ENCODE data around the gene KITLG.

KITLG gene

GRCh38 chr12:88577537-88577936 lies 2.7 kb downstream of the KITLG start:
- DNase-seq (ENCODE audit: low spot score): no peak
- Histone ChIP-seq H3K4me3 (ENCODE audit: low read length in 2 of 2) (no peak overlapping the region), H2AK5ac (ENCODE audit: low read depth, low read length) (no peak overlapping the region), H3K4me1 (ENCODE audit: control insufficient read depth in 2 of 2, insufficient read depth in 1 of 2, low read depth in 1 of 2, low read length in 2 of 2) (peaks cover 12 to 37% of the 10 kb centered on the region in 2 donors), H3K18ac (ENCODE audit: low read length) (no peak overlapping the region), H3K27me3 (ENCODE audit: control insufficient read depth in 3 of 3, insufficient read depth in 3 of 3, low read depth in 1 of 3, low read length in 3 of 3) (no peaks in the 10 kb centered on the region), H3K36me3 (replicated peaks in 1 of 2; ENCODE audit: control insufficient read depth in 2 of 2, insufficient read depth in 2 of 2, low read length in 2 of 2) (no peaks in the 10 kb centered on the region), H3K4ac (ENCODE audit: low read length) (no peak overlapping the region), H3K9ac (ENCODE audit: low read depth, low read length, poor library complexity) (no peak overlapping the region), H3K9me3 (replicated peaks in 1 of 2; ENCODE audit: control insufficient read depth in 2 of 2, insufficient read depth in 1 of 2, low read depth in 1 of 2, low read length in 2 of 2) (no peaks in the 10 kb centered on the region), H4K91ac (ENCODE audit: low read depth, low read length, poor library complexity) (no peak overlapping the region), H3K23ac (ENCODE audit: low read depth, low read length, poor library complexity) (no peak overlapping the region), H4K8ac (ENCODE audit: low read depth, low read length) (no peak overlapping the region), H2BK15ac (ENCODE audit: low read length) (no peak overlapping the region), H2BK12ac (ENCODE audit: low read length) (no peak overlapping the region), H3K79me1 (ENCODE audit: low read depth, low read length) (no peaks in the 10 kb centered on the region), H3K14ac (ENCODE audit: low read length) (no peak overlapping the region), H2BK120ac (ENCODE audit: low read depth, low read length) (no peak overlapping the region), H3K4me2 (ENCODE audit: insufficient read depth, low read length, poor library complexity, severe bottlenecking) (no peak overlapping the region), H2AFZ (ENCODE audit: low read length) (no peak overlapping the region), H3K27ac (replicated peaks; ENCODE audit: low read length) (no peak overlapping the region), H2BK5ac (ENCODE audit: low read length) (no peak overlapping the region)
- WGBS, 2 donors (ENCODE audit: extremely low coverage in 2 of 2, insufficient read length in 2 of 2, insufficient replicate concordance in 1 of 2): no CpG with 5 or more reads among the region's 1 CpG

GRCh38 chr12:88576866-88577265 lies 3.4 kb downstream of the KITLG start:
- Histone ChIP-seq H2AFZ (ENCODE audit: low read length) (no peak overlapping the region), H2BK120ac (ENCODE audit: low read depth, low read length) (no peak overlapping the region), H3K27me3 (ENCODE audit: control insufficient read depth in 3 of 3, insufficient read depth in 3 of 3, low read depth in 1 of 3, low read length in 3 of 3) (no peaks in the 10 kb centered on the region), H3K36me3 (replicated peaks in 1 of 2; ENCODE audit: control insufficient read depth in 2 of 2, insufficient read depth in 2 of 2, low read length in 2 of 2) (no peaks in the 10 kb centered on the region), H3K9ac (ENCODE audit: low read depth, low read length, poor library complexity) (no peak overlapping the region), H3K9me3 (replicated peaks in 1 of 2; ENCODE audit: control insufficient read depth in 2 of 2, insufficient read depth in 1 of 2, low read depth in 1 of 2, low read length in 2 of 2) (no peaks in the 10 kb centered on the region), H3K14ac (ENCODE audit: low read length) (no peak overlapping the region), H3K23ac (ENCODE audit: low read depth, low read length, poor library complexity) (no peak overlapping the region), H4K91ac (ENCODE audit: low read depth, low read length, poor library complexity) (no peak overlapping the region), H2AK5ac (ENCODE audit: low read depth, low read length) (no peak overlapping the region), H2BK15ac (ENCODE audit: low read length) (no peak overlapping the region), H3K4ac (ENCODE audit: low read length) (no peak overlapping the region), H3K4me1 (ENCODE audit: control insufficient read depth in 2 of 2, insufficient read depth in 1 of 2, low read depth in 1 of 2, low read length in 2 of 2) (peaks cover 12 to 37% of the 10 kb centered on the region in 2 donors), H2BK12ac (ENCODE audit: low read length) (no peak overlapping the region), H3K18ac (ENCODE audit: low read length) (no peak overlapping the region), H2BK5ac (ENCODE audit: low read length) (no peak overlapping the region), H3K4me3 (ENCODE audit: low read length in 2 of 2) (no peak overlapping the region), H3K4me2 (ENCODE audit: insufficient read depth, low read length, poor library complexity, severe bottlenecking) (no peak overlapping the region), H3K27ac (replicated peaks; ENCODE audit: low read length) (no peak overlapping the region), H3K79me1 (ENCODE audit: low read depth, low read length) (no peaks in the 10 kb centered on the region), H4K8ac (ENCODE audit: low read depth, low read length) (no peak overlapping the region)
- DNase-seq (ENCODE audit: low spot score): no peak
- WGBS, 2 donors (ENCODE audit: extremely low coverage in 2 of 2, insufficient read length in 2 of 2, insufficient replicate concordance in 1 of 2): no CpG with 5 or more reads among the region's 1 CpG

GRCh38 chr12:88575361-88575970 lies 4.8 kb downstream of the KITLG start:
- H4K91ac ChIP-seq (ENCODE audit: low read depth, low read length, poor library complexity): no peak overlapping the region
- peak overlapping the region; percentile 62 for H2AFZ ChIP-seq (ENCODE audit: low read length)
- H3K36me3 ChIP-seq (replicated peaks in 1 of 2; ENCODE audit: control insufficient read depth in 2 of 2, insufficient read depth in 2 of 2, low read length in 2 of 2): no peaks in the 10 kb centered on the region
- H3K9me3 ChIP-seq (replicated peaks in 1 of 2; ENCODE audit: control insufficient read depth in 2 of 2, insufficient read depth in 1 of 2, low read depth in 1 of 2, low read length in 2 of 2): no peaks in the 10 kb centered on the region
- no CpG with 5 or more reads among the region's 2 CpGs for WGBS, 2 donors (ENCODE audit: extremely low coverage in 2 of 2, insufficient read length in 2 of 2, insufficient replicate concordance in 1 of 2)
- H4K8ac ChIP-seq (ENCODE audit: low read depth, low read length): no peak overlapping the region
- H3K18ac ChIP-seq (ENCODE audit: low read length): no peak overlapping the region
- no peak overlapping the region for H3K23ac ChIP-seq (ENCODE audit: low read depth, low read length, poor library complexity)
- no peak overlapping the region for H2AK5ac ChIP-seq (ENCODE audit: low read depth, low read length)
- no peak overlapping the region for H3K14ac ChIP-seq (ENCODE audit: low read length)
- H3K4ac ChIP-seq (ENCODE audit: low read length): no peak overlapping the region
- H3K9ac ChIP-seq (ENCODE audit: low read depth, low read length, poor library complexity): no peak overlapping the region
- H2BK5ac ChIP-seq (ENCODE audit: low read length): no peak overlapping the region
- H3K4me3 ChIP-seq (ENCODE audit: low read length in 2 of 2): no peak overlapping the region
- H2BK15ac ChIP-seq (ENCODE audit: low read length): no peak overlapping the region
- H3K4me1 ChIP-seq (ENCODE audit: control insufficient read depth in 2 of 2, insufficient read depth in 1 of 2, low read depth in 1 of 2, low read length in 2 of 2): peaks cover 12 to 37% of the 10 kb centered on the region in 2 donors
- H3K27ac ChIP-seq (replicated peaks; ENCODE audit: low read length): no peak overlapping the region
- H3K4me2 ChIP-seq (ENCODE audit: insufficient read depth, low read length, poor library complexity, severe bottlenecking): no peak overlapping the region
- no peak overlapping the region for H2BK120ac ChIP-seq (ENCODE audit: low read depth, low read length)
- DNase-seq (ENCODE audit: low spot score): no peak
- no peaks in the 10 kb centered on the region for H3K27me3 ChIP-seq (ENCODE audit: control insufficient read depth in 3 of 3, insufficient read depth in 3 of 3, low read depth in 1 of 3, low read length in 3 of 3)
- no peaks in the 10 kb centered on the region for H3K79me1 ChIP-seq (ENCODE audit: low read depth, low read length)
- H2BK12ac ChIP-seq (ENCODE audit: low read length): no peak overlapping the region

DNA sequence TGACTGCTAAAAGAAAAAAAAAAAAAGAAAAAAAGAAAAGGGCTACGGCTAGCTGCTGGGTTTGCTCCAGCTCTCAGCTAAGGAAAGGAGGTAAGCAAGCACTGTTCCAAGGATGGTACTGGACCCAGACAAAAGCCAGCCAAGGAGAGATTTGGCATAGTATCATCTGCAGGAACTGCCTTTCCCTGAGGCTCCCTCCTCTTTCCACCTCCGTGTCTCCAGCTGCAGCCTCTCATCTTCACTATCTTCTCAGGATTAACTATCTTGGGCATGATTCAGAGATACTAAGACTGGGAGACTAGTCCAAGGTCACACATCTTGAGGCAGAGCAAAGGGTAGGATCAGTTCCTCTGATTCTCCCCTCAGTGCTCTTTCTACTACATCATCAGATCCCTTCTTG lies 6.0 kb downstream of the KITLG start:
- Histone ChIP-seq H3K36me3 (replicated peaks in 1 of 2; ENCODE audit: control insufficient read depth in 2 of 2, insufficient read depth in 2 of 2, low read length in 2 of 2) (no peaks in the 10 kb centered on the region), H3K4me1 (ENCODE audit: control insufficient read depth in 2 of 2, insufficient read depth in 1 of 2, low read depth in 1 of 2, low read length in 2 of 2) (peaks cover 12 to 37% of the 10 kb centered on the region in 2 donors), H3K14ac (ENCODE audit: low read length) (no peak overlapping the region), H3K27me3 (ENCODE audit: control insufficient read depth in 3 of 3, insufficient read depth in 3 of 3, low read depth in 1 of 3, low read length in 3 of 3) (no peaks in the 10 kb centered on the region), H4K8ac (ENCODE audit: low read depth, low read length) (no peak overlapping the region), H3K27ac (replicated peaks; ENCODE audit: low read length) (no peak overlapping the region), H2BK5ac (ENCODE audit: low read length) (no peak overlapping the region), H2BK120ac (ENCODE audit: low read depth, low read length) (no peak overlapping the region), H3K4ac (ENCODE audit: low read length) (no peak overlapping the region), H3K23ac (ENCODE audit: low read depth, low read length, poor library complexity) (no peak overlapping the region), H3K18ac (ENCODE audit: low read length) (no peak overlapping the region), H3K79me1 (ENCODE audit: low read depth, low read length) (no peaks in the 10 kb centered on the region), H2AFZ (ENCODE audit: low read length) (no peak overlapping the region), H2AK5ac (ENCODE audit: low read depth, low read length) (no peak overlapping the region), H2BK15ac (ENCODE audit: low read length) (no peak overlapping the region), H3K9me3 (replicated peaks in 1 of 2; ENCODE audit: control insufficient read depth in 2 of 2, insufficient read depth in 1 of 2, low read depth in 1 of 2, low read length in 2 of 2) (no peaks in the 10 kb centered on the region), H3K4me2 (ENCODE audit: insufficient read depth, low read length, poor library complexity, severe bottlenecking) (no peak overlapping the region), H2BK12ac (ENCODE audit: low read length) (no peak overlapping the region), H3K9ac (ENCODE audit: low read depth, low read length, poor library complexity) (no peak overlapping the region), H3K4me3 (ENCODE audit: low read length in 2 of 2) (no peak overlapping the region), H4K91ac (ENCODE audit: low read depth, low read length, poor library complexity) (no peak overlapping the region)
- DNase-seq (ENCODE audit: low spot score): no peak
- no CpG with 5 or more reads among the region's 2 CpGs for WGBS, 2 donors (ENCODE audit: extremely low coverage in 2 of 2, insufficient read length in 2 of 2, insufficient replicate concordance in 1 of 2)

Data from neuronal stem cell (in vitro differentiated cells).